Vagina (tissue), 2 donors: ENCODE data around the gene MAST2.

Source experiments
- CTCF ChIP-seq, 3 experiments: fragments of 450-650 bp in 2 of 3; fragments of 200-600 bp in 1 of 3; sonication (generic) in 1 of 3; IDR thresholded peaks; one replicate each; pipeline ENCODE4 v1.5.1; 2017 to 2019; ENCODE audit warnings: antibody characterized with exemption in 3 of 3, mild to moderate bottlenecking in 2 of 3, moderate library complexity in 2 of 3
- POLR2AphosphoS5 ChIP-seq, 2 donors: sonication (generic); formaldehyde crosslinking; IDR thresholded peaks; one replicate each; pipeline ENCODE4 v1.9.0; 2017; ENCODE audit warnings: antibody characterized with exemption in 2 of 2, mild to moderate bottlenecking in 2 of 2, low read depth in 1 of 2; ENCODE audit not compliant: insufficient read depth in 1 of 2

- TF ChIP-seq CTCF (IDR thresholded peaks at IDR 0.05) (no peak), POLR2AphosphoS5 (IDR thresholded peaks at IDR 0.05; ENCODE audit: insufficient read depth in 1 of 2, low read depth in 1 of 2) (no peak)
Observed at GRCh38 chr1:45836451-45836850, 33.0 kb downstream of the MAST2 start.
